ENCODE measurements around the gene NACC1. TPM values are rescaled to one million over a fixed set of nuclear protein-coding genes. Genes with fewer than 3 reads are reported as not detected.
A peak's percentile ranks its signal among the peaks of the same experiment; 100 is the strongest.

Gene NACC1
- total RNA-seq, 1 experiment from 2014 or later = 133 TPM

GRCh38 chr19:13099073-13099999 lies 18.7 kb upstream of the NACC1 start:
- intact Hi-C loops (cut with micrococcal nuclease; ENCODE audit: unreplicated experiment) = no loop called here
- Histone ChIP-seq H3K36me3 (ENCODE audit: low read depth) (no peaks in the 10 kb centered on the region), H3K27ac (no peak overlapping the region), H3K9me2 (ENCODE audit: insufficient read depth) (no peaks in the 10 kb centered on the region), H3K9me3 (ENCODE audit: insufficient read depth, low read depth) (no peaks in the 10 kb centered on the region), H4K20me1 (ENCODE audit: insufficient read depth) (peaks cover 5% of the 10 kb centered on the region; the same call in 1 of the 2 replicates), H3F3A (ENCODE audit: insufficient read depth, low read depth) (peaks cover 5% of the 10 kb centered on the region; the same call in 1 of the 2 replicates), H3K4me2 (no peak overlapping the region), H3K27me3 (ENCODE audit: insufficient read depth, low read depth) (no peaks in the 10 kb centered on the region), H3K4me3 (no peak overlapping the region), H3K79me2 (ENCODE audit: low read depth) (no peaks in the 10 kb centered on the region), H3K4me1 (replicated peaks; ENCODE audit: insufficient read depth) (peaks cover 5% of the 10 kb centered on the region; the same call in 1 of the 2 replicates), H2AFZ (no peak overlapping the region)
- BruUV-seq (replicated peaks) = no TSS peak
- no peak for TF ChIP-seq EZH2 (IDR thresholded peaks at IDR 0.05; ENCODE audit: low read depth)
- TF ChIP-seq CTCF (conservative IDR thresholded peaks at IDR 0.05) = no peak
- no peak for DNase-seq
- POLR2A ChIA-PET (ENCODE audit: unreplicated experiment) = no interaction called here
- CTCF ChIA-PET = interaction anchor here (0.6 kb wide), 1 partner anchor 100 kb away, joined by 3 read pairs; no protein-coding TSS in a partner anchor

GRCh38 chr19:13100031-13100588 lies 18.0 kb upstream of the NACC1 start:
- ChIA-PET CTCF (interaction anchor here (0.6 kb wide), 1 partner anchor 99 kb away, joined by 3 read pairs; no protein-coding TSS in a partner anchor), POLR2A (ENCODE audit: unreplicated experiment) (no interaction called here)
- no peaks in the 10 kb centered on the region for H3K79me2 ChIP-seq (ENCODE audit: low read depth)
- peaks cover 5% of the 10 kb centered on the region; the same call in 1 of the 2 replicates for H3K4me1 ChIP-seq (replicated peaks; ENCODE audit: insufficient read depth)
- H3K9me2 ChIP-seq (ENCODE audit: insufficient read depth) = no peaks in the 10 kb centered on the region
- no peaks in the 10 kb centered on the region for H3K27me3 ChIP-seq (ENCODE audit: insufficient read depth, low read depth)
- H3K4me3 ChIP-seq = no peak overlapping the region
- no peak overlapping the region for H3K4me2 ChIP-seq
- intact Hi-C loops (cut with micrococcal nuclease; ENCODE audit: unreplicated experiment) = no loop called here
- H3K9me3 ChIP-seq (ENCODE audit: insufficient read depth, low read depth) = no peaks in the 10 kb centered on the region
- DNase-seq = no peak
- no peak overlapping the region for H3K27ac ChIP-seq
- no peak overlapping the region for H2AFZ ChIP-seq
- no TSS peak for BruUV-seq (replicated peaks)
- no peaks in the 10 kb centered on the region; the same call in 1 of the 2 replicates for H3F3A ChIP-seq (ENCODE audit: insufficient read depth, low read depth)
- no peaks in the 10 kb centered on the region for H3K36me3 ChIP-seq (ENCODE audit: low read depth)
- TF ChIP-seq EZH2 (IDR thresholded peaks at IDR 0.05; ENCODE audit: low read depth) (no peak), CTCF (conservative IDR thresholded peaks at IDR 0.05) (no peak)
- peaks cover 5% of the 10 kb centered on the region; the same call in 1 of the 2 replicates for H4K20me1 ChIP-seq (ENCODE audit: insufficient read depth)

- CTCF ChIA-PET = interaction anchor here (0.6 kb wide), 2 partner anchors 108 to 216 kb away, joined by 4 to 17 read pairs; no protein-coding TSS in a partner anchor
Observed at GRCh38 chr19:13100841-13101589, 17.0 kb upstream of the NACC1 start.

More at GRCh38 chr19:13100841-13101589, 17.0 kb upstream of the NACC1 start:
- Histone ChIP-seq H3K36me3 (ENCODE audit: low read depth) (no peaks in the 10 kb centered on the region), H2AFZ (no peak overlapping the region), H3K4me1 (replicated peaks; ENCODE audit: insufficient read depth) (peaks cover 2% of the 10 kb centered on the region; the same call in 1 of the 2 replicates), H3K9me2 (ENCODE audit: insufficient read depth) (no peaks in the 10 kb centered on the region), H4K20me1 (ENCODE audit: insufficient read depth) (peaks cover 5% of the 10 kb centered on the region; the same call in 1 of the 2 replicates), H3F3A (ENCODE audit: insufficient read depth, low read depth) (peaks cover 1% of the 10 kb centered on the region; the same call in 1 of the 2 replicates), H3K4me2 (no peak overlapping the region), H3K27ac (no peak overlapping the region), H3K9me3 (ENCODE audit: insufficient read depth, low read depth) (no peaks in the 10 kb centered on the region), H3K4me3 (no peak overlapping the region), H3K27me3 (ENCODE audit: insufficient read depth, low read depth) (no peaks in the 10 kb centered on the region), H3K79me2 (ENCODE audit: low read depth) (no peaks in the 10 kb centered on the region)
- intact Hi-C loops (cut with micrococcal nuclease; ENCODE audit: unreplicated experiment) = no loop called here
- BruUV-seq (replicated peaks) = no TSS peak
- TF ChIP-seq CTCF (conservative IDR thresholded peaks at IDR 0.05) (peak; percentile 57), EZH2 (IDR thresholded peaks at IDR 0.05; ENCODE audit: low read depth) (no peak)
- no peak for DNase-seq
- POLR2A ChIA-PET (ENCODE audit: unreplicated experiment) = no interaction called here
